H1 (cell line): ENCODE measurements around the gene PSMD13. TPM values are rescaled to one million over a fixed set of nuclear protein-coding genes. Genes with fewer than 3 reads are reported as not detected.

Source experiments
- CBX5 ChIP-seq: fragments of 300-800, 300-1000 bp; sonication (generic); IDR thresholded peaks from 2 replicates; pipeline ENCODE4 v1.7.1; 2016; ENCODE audit warnings: antibody characterized with exemption, low read length, low read depth
- polyA plus RNA-seq, 7 experiments: library from polyadenylated mRNA; depleted of rRNA in 3 of 7; stranded (reverse) in 5 of 7; unstranded in 2 of 7; fragments of >200 nt in 5 of 7; fragments of 200-250 nt in 2 of 7; gene quantifications; 1 replicate in 5 of 7; 2 replicates in 1 of 7; 4 replicates in 1 of 7; pipeline versions ENCODE4 v1.2.1 to v1.2.3, GENCODE V29; 2011 to 2013; ENCODE audit warnings: missing spikeins in 2 of 7, mixed read lengths in 2 of 7
- total RNA-seq: library from RNA; stranded (reverse); fragmentation: NEBNext Ultra II Directional; extraction: Animal tissue kit (Norgen Biotek cat#: 25700); gene quantifications from 2 replicates; pipeline ENCODE4 v1.2.1, GENCODE V29; 2021
- TF ChIP-seq, protein P1 (sequence below), 3 experiments: IDR thresholded peaks; 1 replicate in 2 of 3; 2 replicates in 1 of 3; pipeline versions ENCODE4 v1.5.1 to v1.6.1; 2011; ENCODE audit warnings: low read length in 3 of 3, mild to moderate bottlenecking in 3 of 3, inconsistent platforms in 2 of 3, low read depth in 1 of 3, moderate library complexity in 1 of 3; ENCODE audit not compliant: insufficient read depth in 1 of 3; ENCODE audit errors: control extremely low read depth in 1 of 3

PSMD13 gene
- total and polyA plus RNA-seq, 2 of the 8 experiments (the other 6 are each of a cell fraction or from before 2014, with no cell fraction given), result 121 to 141 TPM

DNA sequence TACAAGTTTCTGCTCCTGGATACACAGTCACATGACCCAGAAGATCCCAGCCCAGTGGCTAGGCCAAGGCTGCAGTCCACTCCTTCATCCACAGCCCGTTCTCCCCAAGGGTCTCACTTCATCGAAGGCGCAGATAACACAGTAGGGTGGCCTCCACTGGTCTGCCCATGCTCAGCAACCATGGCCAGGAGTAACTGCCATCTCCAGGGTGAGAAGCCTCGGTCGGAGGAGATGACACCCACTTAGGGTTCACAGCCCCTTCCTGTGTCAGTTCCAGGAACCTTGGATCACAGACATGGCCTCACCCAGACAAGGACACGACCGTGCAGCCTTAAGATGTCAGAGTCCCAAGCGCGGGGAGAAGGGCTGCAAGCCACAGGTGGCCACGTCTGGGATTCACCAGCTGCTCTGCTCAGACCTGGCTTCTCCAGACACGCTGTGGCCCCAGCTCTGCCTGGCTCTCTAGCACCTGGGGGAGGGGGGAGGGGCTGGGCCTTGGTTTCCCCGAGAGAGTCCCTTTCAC lies 32.1 kb upstream of the PSMD13 start (continued):
- TF ChIP-seq, protein P1, sequence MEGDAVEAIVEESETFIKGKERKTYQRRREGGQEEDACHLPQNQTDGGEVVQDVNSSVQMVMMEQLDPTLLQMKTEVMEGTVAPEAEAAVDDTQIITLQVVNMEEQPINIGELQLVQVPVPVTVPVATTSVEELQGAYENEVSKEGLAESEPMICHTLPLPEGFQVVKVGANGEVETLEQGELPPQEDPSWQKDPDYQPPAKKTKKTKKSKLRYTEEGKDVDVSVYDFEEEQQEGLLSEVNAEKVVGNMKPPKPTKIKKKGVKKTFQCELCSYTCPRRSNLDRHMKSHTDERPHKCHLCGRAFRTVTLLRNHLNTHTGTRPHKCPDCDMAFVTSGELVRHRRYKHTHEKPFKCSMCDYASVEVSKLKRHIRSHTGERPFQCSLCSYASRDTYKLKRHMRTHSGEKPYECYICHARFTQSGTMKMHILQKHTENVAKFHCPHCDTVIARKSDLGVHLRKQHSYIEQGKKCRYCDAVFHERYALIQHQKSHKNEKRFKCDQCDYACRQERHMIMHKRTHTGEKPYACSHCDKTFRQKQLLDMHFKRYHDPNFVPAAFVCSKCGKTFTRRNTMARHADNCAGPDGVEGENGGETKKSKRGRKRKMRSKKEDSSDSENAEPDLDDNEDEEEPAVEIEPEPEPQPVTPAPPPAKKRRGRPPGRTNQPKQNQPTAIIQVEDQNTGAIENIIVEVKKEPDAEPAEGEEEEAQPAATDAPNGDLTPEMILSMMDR (IDR thresholded peaks at IDR 0.05; ENCODE audit: control extremely low read depth in 1 of 3, insufficient read depth in 1 of 3, low read depth in 1 of 3, low read length in 3 of 3), result no peak
- TF ChIP-seq CBX5, result no peak
